ENCODE results near the gene DSG3. TPM values are rescaled to one million over a fixed set of nuclear protein-coding genes. Genes with fewer than 3 reads are reported as not detected.
A peak's percentile ranks its signal among the peaks of the same experiment; 100 is the strongest.

DSG3 gene
- total and polyA plus RNA-seq, 12 donors: 0.04 to 0.17 (median 0.08) TPM; not detected in 9

- H3K4me3 ChIP-seq: no peak overlapping the region
- 86 to 95% (median 88%) methylated on average over 1 of the region's 1 CpG for WGBS, 4 donors
- TF ChIP-seq, protein P1, sequence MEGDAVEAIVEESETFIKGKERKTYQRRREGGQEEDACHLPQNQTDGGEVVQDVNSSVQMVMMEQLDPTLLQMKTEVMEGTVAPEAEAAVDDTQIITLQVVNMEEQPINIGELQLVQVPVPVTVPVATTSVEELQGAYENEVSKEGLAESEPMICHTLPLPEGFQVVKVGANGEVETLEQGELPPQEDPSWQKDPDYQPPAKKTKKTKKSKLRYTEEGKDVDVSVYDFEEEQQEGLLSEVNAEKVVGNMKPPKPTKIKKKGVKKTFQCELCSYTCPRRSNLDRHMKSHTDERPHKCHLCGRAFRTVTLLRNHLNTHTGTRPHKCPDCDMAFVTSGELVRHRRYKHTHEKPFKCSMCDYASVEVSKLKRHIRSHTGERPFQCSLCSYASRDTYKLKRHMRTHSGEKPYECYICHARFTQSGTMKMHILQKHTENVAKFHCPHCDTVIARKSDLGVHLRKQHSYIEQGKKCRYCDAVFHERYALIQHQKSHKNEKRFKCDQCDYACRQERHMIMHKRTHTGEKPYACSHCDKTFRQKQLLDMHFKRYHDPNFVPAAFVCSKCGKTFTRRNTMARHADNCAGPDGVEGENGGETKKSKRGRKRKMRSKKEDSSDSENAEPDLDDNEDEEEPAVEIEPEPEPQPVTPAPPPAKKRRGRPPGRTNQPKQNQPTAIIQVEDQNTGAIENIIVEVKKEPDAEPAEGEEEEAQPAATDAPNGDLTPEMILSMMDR (IDR thresholded peaks at IDR 0.05): no peak
- TF ChIP-seq POLR2A (IDR thresholded peaks at IDR 0.05): no peak
- no peaks in the 10 kb centered on the region for H3K9me3 ChIP-seq (replicated peaks in 1 of 3)
- no peak for DNase-seq
- no peaks in the 10 kb centered on the region for H3K36me3 ChIP-seq (replicated peaks in 1 of 2)
- no peaks in the 10 kb centered on the region for H3K4me1 ChIP-seq (replicated peaks in 1 of 2)
- intact Hi-C loops (cut with DNase I): no loop called here
- H3K27me3 ChIP-seq: no peaks in the 10 kb centered on the region
- H3K27ac ChIP-seq: no peak overlapping the region
These were observed 4.1 kb downstream of the DSG3 start for GRCh38 chr18:31451625-31452024.

DNA sequence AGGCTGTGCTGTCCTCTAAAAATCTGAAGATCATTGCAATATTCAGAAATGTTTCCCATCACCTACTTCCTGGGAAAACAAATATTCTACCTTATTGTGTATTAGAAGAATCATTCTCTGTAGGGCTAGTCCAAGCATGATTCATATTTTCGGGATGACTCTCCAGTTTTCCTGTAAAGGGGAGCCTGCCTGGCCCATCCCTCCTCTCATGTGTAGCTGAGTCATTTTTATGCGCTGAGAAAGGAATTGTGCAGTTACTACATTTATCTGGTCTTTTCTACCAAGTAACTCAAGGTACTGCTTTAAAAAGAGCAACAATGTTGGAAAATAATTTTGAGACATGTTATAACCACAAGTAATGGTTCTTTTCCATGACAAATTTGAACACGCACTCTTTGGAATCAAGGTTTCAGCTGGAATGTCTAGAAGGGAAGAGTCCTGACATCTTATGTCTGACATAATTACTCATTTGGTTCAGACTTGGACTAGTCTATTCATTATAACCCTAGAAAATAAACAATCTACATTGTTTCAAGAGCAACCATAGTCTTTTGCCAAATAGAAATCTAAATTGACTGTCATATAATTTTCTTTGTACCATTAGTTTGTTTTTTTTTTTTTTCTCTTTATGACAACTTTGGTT, 6.6 kb downstream of the DSG3 start:
- H3K27me3 ChIP-seq: no peaks in the 10 kb centered on the region
- TF ChIP-seq, protein P1 (IDR thresholded peaks at IDR 0.05): no peak
- no peak for TF ChIP-seq POLR2A (IDR thresholded peaks at IDR 0.05)
- H3K36me3 ChIP-seq (replicated peaks in 1 of 2): no peaks in the 10 kb centered on the region
- H3K4me3 ChIP-seq: no peak overlapping the region
- 52 to 77% (median 70%) methylated on average over 3 of the region's 3 CpGs for WGBS, 4 donors
- intact Hi-C loops (cut with DNase I): no loop called here
- peak in 2 of 7 donors; percentile 2 to 16 for DNase-seq
- no peaks in the 10 kb centered on the region for H3K9me3 ChIP-seq (replicated peaks in 1 of 3)
- no peak overlapping the region for H3K27ac ChIP-seq
- H3K4me1 ChIP-seq (replicated peaks in 1 of 2): no peaks in the 10 kb centered on the region

DNA sequence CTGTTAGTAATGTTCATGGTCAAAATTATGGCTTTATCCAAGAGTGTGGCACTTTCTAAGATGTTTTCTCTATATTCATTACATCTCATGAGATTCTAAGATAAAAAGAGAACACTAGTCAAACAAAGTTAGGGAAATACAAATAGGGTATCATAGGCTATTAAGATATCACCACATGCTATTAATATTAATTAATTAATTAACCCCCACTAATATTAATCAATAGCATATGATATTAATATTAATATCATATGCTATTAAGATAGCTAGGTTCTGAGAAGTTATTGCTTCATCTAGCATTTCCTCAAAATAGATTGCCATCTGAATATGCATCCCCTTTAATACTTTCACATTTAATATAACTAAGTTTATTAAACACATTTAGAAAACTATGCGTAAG, 22.1 kb downstream of the DSG3 start:
- Histone ChIP-seq H3K36me3 (replicated peaks in 1 of 2) (no peaks in the 10 kb centered on the region), H3K4me3 (no peak overlapping the region), H3K27me3 (no peaks in the 10 kb centered on the region), H3K9me3 (replicated peaks in 1 of 3) (no peaks in the 10 kb centered on the region), H3K4me1 (replicated peaks in 1 of 2) (no peaks in the 10 kb centered on the region), H3K27ac (no peak overlapping the region)
- WGBS, 4 donors: 84 to 93% (median 86%) methylated on average over 1 of the region's 1 CpG
- no peak for DNase-seq
- intact Hi-C loops (cut with DNase I): no loop called here
- TF ChIP-seq, protein P1 (IDR thresholded peaks at IDR 0.05): no peak
- TF ChIP-seq POLR2A (IDR thresholded peaks at IDR 0.05): no peak

DNA sequence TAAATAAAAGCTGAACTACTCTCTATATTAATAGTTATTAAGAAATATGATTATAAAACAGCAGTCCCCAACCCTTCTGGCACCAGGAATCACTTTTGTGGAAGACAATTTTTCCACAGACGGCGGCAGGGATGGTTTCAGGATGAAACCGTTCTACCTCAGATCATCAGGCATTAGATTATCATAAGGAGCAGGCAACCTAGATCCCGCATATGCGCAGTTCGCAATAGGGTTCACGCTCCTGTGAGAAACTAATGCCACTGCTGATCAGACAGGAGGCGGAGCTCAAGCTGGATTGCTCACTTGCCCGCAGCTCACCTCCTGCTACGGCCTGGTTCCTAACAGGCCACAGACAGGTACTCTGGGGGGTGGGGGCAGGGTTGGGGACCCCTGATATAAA, 31.1 kb downstream of the DSG3 start:
- H3K27me3 ChIP-seq: no peaks in the 10 kb centered on the region
- DNase-seq: no peak
- WGBS, 4 donors: 89 to 99% (median 91%) methylated on average over 10 of the region's 10 CpGs
- intact Hi-C loops (cut with DNase I): no loop called here
- no peaks in the 10 kb centered on the region for H3K9me3 ChIP-seq (replicated peaks in 1 of 3)
- TF ChIP-seq, protein P1 (IDR thresholded peaks at IDR 0.05): no peak
- TF ChIP-seq POLR2A (IDR thresholded peaks at IDR 0.05): no peak
- H3K4me3 ChIP-seq: no peak overlapping the region
- H3K27ac ChIP-seq: no peak overlapping the region
- H3K36me3 ChIP-seq (replicated peaks in 1 of 2): no peaks in the 10 kb centered on the region
- H3K4me1 ChIP-seq (replicated peaks in 1 of 2): no peaks in the 10 kb centered on the region

Data from adrenal gland (tissue), 12 donors.